Measurements from ENCODE around the gene STING1.
A peak's percentile ranks its signal among the peaks of the same experiment; 100 is the strongest.
"Not testable (repeated sequence)": the region's sequence is repeated elsewhere in the genome, so short reads cannot be mapped to it uniquely, and the experiment has no call there.

The STING1 gene

DNA sequence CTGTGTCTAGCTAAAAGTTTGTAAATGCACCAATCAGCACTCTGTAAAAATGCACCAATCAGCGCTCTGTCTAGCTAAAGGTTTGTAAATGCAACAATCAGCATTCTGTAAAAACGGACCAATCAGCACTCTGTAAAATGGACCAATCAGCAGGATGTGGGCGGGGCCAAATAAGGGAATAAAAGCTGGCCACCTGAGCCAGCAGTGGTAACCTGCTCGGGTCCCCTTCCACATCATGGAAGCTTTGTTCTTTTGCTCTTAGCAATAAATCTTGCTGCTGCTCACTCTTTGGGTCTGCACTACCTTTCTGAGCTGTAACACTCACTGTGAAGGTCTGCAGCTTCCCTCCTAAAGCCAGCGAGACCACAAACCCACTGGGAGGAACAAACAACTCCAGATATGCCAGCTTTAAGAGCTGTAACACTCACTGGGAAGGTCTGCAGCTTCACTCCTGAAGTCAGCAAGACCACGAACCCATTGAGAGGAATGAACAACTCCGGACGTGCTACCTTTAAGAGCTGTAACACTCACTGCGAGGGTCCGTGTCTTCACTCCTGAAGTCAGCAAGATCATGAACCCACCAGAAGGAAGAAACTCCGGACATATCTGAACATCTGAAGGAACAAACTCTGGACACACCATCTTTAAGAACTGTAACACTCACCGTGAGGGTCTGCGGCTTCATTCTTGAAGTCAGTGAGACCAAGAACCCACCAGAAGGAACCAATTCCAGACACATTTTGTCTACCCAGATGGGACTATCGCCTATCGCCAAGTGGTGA is 20.7 kb upstream of the STING1 start:
- not testable (repeated sequence) for DNase-seq

DNA sequence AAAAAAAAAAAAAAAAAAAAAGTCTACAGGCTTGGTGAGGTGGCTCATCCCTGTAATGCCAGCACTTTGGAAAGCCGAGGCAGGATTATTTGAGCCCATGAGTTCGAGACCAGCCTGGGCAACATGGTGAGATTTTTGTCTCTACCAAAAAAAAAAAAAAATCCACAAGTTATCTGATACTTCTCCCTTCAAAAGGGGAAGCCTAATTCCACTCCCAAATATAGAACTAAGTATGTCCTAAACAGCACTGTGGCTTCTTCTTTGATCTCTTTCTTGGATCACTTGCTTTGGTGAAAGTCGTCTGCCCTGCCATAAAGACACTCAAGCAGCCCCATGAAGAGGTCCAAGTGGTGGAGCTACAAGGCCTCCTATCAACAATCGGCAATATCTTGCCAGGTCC is 18.8 kb upstream of the STING1 start:
- no peak for DNase-seq

DNA sequence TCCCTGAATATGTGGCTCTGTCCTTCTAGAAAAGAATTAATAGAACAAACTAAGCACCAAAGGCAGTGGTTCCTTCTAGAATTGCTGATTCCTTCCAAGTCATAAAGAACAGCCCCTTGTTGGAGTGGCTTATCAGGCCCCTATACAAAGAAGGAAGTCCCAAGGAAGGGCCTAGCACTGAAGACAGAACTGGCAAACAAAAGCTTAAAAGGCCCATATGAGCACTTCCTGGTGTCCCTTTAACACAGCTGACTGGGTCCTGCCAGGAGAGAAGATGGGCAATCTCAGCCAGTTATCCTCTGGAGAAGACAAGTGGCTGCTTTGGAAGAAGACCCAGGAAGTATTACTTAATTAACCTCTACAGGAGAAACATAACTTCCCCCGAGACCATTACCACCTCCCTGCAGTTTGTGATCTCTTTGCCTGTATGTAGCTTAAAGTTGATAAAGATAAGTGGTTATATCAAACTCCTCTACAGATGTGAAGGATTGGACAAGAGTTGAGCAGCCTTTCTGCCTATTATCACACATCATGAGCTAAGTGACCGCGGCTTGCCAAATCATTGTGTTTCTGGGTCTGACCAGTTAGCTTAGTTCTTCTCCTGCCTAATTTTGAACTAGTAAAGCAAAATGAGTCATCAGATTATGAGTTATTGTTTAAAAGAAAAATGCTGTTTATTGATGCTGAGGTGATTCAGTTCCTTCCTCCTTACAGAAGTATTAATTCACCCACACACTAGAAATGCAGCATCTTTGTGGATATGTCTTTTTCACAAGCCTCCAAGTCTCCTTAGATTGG is 13.3 kb upstream of the STING1 start:
- no peak for DNase-seq

DNA sequence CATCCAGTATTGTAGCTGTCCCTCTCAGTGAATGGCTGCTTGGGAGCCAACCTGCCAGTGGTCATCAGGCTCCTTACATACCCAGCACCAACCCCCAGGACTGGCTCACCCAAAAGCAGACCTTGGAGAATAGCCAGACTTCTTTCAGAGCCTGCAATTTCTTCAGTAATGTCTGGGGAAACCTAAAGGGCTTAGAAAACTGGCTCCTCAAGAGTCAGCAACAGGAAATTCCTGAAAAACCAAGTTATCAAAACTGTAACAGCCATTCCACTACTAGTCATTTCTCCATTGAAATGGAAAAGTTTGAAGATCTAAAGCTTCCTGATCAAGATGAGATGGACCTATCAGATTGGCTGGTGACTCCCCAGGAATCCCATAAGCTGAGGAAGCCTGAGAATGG is 12.3 kb upstream of the STING1 start:
- no peak for DNase-seq

DNA sequence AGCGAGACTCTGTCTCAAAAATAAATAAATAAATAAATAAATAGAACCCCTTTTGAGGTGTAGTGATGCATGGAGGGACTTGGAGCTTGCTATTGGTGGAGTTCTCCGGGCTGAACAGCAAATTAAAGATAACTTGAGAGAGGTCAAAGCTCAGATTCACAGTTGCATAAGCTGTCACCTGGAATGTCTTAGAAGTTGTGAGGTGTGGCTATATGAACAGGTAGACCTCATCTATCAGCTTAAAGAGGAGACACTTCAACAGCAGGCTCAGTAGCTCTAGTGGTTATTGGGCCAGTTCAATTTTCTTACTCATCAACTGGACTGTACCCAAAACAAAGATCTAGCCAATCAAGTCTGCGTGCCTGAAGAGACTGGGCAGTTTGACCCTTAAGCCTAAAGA is 11.7 kb upstream of the STING1 start:
- no peak for DNase-seq

DNA sequence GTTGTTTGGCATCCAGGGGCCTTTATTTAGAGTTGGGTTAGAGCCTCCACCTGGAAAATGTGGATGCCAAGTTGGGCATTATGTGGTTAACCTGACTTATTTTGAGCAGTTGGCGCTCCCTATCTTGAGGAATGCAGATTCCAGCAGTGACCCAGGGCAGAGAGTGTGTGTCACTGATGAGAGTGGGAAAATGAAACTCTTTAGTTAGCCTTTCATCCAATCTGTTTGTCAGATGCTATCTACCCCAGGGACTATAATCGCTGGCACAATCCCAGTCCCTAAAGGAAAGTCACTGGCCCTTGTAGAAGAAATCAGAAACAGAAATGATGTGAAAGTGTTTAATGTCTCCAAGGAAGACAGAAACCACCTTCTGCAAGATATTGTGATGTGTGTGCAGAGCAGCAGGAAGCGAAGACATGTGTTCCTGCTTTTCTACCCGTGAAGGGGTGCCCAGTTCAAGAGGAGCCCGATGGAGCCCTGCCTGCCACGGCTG is 10.2 kb upstream of the STING1 start:
- DNase-seq, result no peak

DNA sequence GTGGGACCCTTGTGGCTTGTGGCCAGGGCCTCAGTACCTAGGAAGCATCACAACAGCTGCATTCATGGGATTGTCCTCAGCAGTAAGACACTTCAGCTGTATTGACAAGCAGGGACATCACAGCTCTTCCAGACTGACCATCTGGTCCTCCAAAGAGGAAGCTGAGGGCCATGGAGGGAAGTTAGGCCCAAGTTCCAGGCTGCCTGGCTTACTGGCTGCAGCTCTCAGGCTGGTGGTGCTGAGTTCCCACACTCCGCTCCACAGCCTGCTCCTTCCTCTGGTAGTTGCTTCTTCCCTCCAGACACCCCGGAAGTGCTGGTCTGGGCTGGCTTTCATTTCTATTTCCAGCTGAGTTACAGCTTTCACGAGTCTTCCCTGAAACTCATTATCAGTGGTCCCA is 5.7 kb upstream of the STING1 start:
- no peak for DNase-seq

DNA sequence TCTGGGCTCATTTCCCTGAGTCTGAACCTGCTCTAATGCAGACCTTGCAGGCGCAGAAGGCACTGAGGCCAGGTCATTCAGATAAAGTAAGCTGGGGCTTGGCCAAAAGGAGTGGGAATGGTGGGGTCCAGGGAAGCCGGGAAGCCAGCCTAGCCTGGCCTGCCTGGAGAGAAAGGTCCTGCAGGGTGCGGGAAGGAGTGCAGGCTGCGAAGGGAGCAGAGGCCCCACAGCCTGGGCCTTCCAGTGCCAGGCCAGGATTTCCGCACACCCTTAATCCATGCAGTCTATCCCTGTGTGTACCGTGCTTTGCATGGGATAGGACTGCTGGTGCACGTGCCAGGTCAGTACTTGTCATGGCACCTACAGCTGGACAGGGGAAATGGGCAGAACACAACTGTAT is 3.6 kb upstream of the STING1 start:
- DNase-seq, result no peak

DNA sequence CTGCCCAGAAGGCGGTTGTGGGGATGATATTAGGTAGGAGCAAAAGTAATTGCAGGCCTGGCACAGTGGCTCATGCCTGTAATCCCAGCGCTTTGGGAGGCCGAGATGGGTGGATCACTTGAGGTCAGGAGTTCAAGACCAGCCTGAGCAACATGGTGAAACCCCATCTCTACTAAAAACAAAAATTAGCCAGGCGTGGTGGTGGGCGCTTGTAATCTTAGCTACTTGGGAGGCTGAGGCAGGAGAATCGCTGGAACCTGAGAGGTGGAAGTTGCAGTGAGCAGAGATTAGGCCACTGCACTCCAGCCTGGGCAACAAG is 291 bp upstream of the STING1 start:
- not testable (repeated sequence) for DNase-seq

DNA sequence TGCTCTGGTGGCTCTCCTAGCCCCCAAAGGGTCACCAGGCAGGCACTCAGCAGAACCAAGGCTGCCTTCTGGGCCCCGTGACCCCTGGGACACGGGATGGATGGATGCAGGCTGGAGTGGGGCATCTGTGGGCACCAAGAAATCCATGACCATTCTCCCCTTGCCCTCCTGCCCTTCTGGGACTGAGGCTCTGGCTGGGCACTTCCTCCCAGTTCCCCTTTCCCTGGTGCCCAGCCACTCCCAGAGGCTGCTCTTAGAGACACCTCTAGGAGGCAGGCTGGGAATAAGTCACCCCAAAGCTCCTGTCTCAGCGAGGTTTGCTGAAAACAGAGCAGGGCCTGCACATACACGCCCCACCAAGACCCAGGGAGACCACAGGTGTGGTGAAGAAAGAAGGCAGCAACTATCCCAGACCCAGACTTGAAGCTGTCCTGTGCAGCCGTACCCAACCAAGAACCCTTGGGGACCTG is 943 bp downstream of the STING1 start:
- DNase-seq, result no peak

DNA sequence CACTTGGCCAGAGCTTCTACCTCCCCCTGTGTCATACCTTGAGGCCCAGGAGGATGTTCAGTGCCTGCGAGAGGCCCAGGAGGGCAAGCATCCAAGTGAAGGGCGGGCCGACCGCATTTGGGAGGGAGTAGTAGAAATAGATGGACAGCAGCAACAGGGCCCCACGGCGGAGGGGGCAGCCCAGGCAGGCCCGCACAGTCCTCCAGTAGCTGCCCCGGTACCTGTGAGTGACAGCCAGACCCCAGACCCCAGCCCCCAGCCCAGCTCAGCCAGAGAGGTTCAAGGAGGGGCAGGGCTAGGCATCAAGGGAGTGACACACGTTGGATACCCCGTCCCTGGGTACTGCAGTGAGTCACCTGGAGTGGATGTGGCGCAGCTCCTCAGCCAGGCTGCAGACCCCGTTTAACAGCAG is 1.4 kb downstream of the STING1 start:
- peak; percentile 56 to 59 for DNase-seq

DNA sequence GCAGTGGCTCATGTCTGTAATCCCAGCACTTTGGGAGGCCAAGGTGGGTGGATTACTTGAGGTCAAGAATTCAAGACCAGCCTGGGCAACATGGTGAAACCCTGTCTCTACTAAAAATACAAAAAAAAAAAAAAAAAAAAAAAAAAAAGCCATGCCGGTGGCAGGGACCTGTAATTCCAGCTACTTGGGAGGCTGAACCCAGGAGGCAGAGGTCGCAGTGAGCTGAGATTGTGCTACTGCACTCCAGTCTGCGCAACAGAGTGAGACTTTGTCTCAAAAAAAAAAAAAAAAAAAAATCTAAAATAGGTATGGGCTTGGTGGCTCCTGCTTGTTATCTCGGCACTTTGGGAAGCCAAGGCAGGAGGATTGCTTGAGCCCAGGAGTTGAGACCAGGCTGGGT is 2.8 kb downstream of the STING1 start:
- DNase-seq, result not testable (repeated sequence)

DNA sequence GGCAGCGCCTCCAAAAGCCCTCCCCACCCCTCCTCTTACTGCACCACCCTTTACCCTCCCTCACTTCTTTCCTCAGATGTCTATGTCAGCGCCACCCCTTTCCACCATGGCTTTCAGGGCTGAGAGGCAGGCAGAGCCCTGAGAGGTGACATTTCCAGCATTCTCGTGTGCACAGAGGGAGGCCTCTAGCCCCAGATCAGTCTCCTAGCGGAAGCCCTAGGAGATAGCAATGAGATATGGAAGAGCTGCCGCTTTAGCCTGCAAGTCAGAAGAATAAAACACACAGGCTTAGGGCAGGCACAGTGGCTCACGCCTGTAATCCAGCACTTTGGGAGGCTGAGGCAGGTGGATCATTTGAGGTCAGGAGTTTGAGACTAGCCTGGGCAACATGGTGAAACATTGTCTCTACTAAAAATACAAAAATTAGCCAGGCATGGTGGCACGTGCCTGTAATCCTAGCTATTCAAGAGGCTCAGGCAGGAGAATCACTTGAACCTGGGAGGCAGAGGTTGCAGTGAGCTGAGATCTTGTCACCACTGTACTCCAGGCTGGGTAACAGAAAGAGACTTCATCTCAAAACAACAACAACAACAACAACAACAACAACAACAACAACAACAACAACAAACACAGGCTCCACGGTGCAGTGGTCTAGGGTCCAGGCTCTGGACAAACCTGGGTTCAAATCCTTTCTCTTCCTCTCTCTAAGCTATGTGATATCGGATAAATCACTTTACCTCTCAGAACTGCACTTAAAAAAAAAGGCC is 3.7 kb downstream of the STING1 start:
- DNase-seq, result not testable (repeated sequence)

DNA sequence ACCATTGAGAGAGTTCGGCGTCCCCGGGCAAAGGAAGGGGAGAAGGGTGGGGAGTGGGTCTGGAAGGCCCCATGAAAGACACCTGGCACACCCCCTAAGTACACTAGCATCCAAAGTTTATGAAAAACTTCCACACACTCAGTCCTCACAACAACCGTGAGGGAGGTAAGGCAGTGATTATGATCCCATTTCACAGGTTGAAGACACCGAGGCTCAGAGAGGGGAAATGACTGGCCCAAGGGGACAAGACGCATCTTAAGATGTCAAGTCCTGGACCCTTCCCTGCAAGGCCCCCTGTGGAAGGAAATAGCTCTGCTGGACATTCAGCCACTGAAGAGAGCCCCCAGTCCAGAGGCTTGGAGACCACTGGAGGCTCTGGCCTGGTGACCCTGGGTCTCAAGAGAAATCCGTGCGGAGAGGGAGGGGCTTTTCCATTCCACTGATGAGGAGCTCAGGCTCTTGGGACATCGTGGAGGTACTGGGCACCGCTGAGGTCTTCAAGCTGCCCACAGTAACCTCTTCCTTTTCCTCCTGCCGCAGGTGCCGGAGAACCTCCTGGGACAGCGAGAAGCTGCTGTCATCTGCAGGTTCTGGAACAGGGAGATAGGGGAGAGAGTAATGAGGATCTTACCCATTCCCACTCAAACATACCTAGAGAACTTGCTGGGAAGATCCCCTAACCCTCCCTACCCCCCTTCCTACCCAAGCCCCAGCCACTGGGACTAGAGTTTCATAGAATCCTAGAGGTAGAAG is 6.5 kb downstream of the STING1 start:
- DNase-seq, result no peak

DNA sequence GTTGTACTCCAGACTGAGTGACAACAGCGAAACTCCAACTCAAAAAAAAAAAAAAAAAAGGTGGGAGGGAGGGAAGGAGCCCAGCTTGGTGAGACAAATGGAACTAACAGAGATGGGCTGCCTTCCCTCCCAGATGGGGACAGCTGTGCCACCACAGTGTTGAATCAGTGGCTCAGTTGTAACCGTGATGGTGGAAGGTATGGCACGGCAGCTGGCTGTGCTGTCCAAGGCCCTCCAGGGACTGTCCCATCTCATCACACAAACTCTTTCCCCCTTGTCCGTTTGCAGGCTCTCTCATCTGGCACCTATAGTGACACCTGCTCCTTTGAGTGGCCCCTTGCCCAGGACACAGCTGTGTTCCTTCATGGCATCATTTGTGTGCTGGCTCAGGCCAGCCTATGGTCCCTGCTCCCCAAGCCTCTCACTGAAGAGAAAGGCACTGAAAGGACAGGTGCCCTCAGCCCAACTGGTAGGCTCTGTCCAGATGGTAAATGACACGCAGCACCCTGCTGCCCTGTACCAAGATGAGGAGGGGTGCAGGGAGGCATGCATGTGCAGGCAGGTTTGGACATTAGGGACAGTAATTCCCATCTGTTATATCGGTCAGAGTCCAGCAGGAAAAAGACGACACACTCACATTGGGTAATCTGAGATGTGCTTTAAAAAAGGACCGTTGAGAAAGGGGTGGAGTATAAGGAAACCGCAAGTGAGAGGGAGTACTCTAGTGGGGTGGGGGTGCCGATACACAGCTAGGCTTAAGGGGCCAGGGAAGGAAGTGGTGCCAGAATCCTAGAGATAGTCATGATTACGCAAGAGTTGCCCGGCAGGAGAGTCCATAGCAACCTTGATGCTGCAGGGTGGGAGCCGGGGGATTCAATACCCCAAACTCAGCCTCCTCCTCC is 7.4 kb downstream of the STING1 start:
- DNase-seq, result no peak

DNA sequence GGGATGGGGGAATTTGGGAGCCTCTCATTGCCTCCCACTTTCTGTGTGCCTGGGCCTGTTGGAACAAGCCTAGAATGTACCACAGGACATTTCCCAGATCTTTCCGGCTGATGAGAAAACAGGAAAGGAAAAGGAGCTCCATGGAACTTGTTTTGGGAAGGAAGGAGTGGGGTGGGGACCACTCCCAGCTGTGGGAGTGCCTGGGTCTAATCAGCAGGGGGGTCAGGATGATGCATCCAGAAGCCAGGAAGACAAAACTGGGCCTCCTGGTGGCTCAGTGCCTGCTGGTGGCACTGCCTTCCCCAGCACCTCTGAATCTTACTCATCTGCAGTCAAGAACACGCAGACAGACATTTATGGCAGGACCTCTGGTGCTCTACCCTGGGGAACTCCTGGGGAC is 9.0 kb downstream of the STING1 start:
- peak in 1 of 2 experiments; percentile 41 for DNase-seq

DNA sequence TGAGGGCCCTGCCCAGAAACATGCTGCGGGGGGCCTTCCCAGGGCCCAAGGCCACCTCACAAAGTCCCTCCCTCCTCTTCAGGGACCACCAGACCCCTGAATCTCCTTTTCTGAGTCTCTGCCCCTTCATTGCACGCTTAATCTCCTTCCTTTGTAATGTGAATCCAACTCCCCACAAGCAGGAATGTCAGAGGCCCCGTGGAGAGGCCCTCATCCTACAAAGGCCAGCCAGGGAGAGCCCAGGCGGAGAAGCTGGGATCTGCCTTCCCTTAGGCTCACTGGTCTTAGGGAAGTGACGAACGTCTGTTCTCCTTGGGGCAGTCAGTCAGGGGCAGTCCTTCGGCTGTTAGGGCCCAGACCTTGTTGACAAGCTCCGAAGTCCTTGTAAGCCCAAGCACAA is 9.5 kb downstream of the STING1 start:
- DNase-seq, result no peak

DNA sequence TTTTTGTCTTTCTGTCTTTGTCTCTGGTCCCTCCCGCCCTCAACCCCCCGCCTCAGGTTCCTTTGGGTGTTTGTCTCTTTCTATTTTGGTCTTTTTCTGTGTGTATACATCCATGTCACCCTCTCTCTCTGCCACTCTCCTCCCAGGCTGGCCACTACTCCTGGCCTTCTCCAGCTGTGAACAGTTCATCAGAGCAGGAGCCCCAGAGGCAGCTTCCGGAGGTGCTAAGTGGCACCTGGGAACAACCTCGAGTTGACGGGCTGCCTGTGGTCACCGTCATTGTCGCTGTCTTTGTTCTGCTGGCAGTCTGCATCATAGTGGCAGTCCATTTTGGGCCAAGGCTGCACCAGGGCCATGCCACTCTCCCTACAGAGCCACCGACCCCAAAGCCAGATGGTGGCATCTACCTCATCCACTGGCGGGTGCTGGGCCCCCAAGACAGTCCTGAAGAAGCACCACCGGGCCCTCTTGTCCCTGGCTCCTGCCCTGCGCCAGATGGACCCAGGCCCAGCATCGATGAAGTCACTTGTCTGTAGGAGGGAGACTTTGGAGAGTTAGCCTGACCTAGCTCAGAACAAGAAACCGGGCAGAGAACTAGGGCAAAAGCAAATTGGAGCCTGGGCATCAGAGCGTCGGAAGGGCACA is 10.1 kb downstream of the STING1 start:
- no peak for DNase-seq

DNA sequence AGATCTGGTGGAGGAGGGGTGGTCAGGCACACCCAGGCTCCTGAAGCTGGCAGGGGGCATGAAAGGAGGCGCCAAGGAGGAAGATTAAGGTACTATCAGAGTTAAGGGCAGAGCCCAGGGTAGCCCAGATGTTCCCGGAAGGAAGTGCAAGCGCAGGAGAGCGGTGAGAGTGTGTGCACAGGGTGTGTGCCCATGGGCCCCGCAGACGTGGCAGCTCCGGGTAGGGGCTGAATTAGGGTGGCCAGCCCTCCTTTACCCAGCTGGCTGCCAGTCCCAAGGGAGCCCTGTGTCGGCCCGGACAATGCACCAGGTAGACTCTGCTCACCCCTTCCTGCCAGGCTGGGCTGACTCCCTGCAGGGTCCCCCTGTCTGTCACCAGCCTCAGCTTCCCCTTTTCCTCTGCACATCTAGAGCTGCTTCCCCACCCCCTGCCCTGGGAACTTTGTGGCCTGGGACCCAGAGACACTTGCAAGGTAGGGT is 11.7 kb downstream of the STING1 start, which contains the start of gene SMIM33:
Gene SMIM33, plus strand, starts transcription at position 184 of the 480 bp plus-strand sequence. Its CDS starts 118 bp downstream, at position 302.
- peak; percentile 53 to 56 for DNase-seq

DNA sequence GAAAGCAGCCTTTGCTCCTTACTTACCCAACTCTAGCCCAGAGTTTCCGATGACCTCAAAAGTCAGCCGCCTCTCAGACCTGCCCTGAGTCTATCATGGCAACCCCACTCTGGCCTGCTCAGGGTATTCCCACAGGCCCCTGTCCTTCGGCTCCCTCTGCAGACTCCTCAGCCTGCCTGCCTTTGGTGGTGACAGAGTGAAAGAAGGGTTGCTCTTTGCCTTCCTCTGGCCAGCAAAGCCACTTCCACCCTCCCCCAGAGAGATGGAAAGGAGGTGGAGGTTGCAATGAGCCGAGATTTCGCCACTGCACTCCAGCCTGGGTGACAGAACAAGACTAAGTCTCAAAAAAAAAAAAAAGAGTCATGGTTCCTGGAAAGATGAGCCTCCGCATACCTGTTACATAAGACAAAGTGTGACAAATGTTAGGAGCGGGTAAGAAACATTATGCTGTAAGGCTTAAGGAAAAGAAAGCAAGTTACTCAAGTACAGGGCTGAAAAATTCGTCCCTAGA is 14.1 kb downstream of the STING1 start:
- no peak for DNase-seq

Data from activated CD4-positive, alpha-beta T cell treated with anti-CD3 and anti-CD28 coated beads, Interleukin-2, amount 50 U/mL, for 48 hours (primary cell).